Tibial artery (tissue), 4 donors: ENCODE data around the gene CEBPE.

Source experiments
- DNase-seq, 2 donors: peaks; one replicate each; pipeline ENCODE4 v3.0.0-alpha.2; 2019
- H3K27ac ChIP-seq, 2 donors: fragments of 200-600 bp; sonication (generic) in 1 of 2; 1 replicate in 1 of 2; 2 replicates in 1 of 2; pipeline ENCODE4 v1.5.1; 2018 to 2019; ENCODE audit warnings: mild to moderate bottlenecking in 1 of 2
- H3K27me3 ChIP-seq, 2 donors: fragments of 200-600 bp; sonication (generic) in 1 of 2; one replicate each; pipeline versions ENCODE4 v1.5.1 to v1.6.0; 2016 to 2019
- H3K36me3 ChIP-seq, 3 donors: fragments of 200-600 bp; sonication (generic) in 2 of 3; one replicate each; pipeline ENCODE4 v1.5.1; 2016 to 2019; ENCODE audit warnings: mild to moderate bottlenecking in 2 of 3
- H3K4me1 ChIP-seq, 4 donors: fragments of 200-600 bp; sonication (generic) in 2 of 4; 1 replicate in 3 of 4; 2 replicates in 1 of 4; pipeline ENCODE4 v1.5.1; 2016 to 2019
- H3K4me3 ChIP-seq, 2 donors: fragments of 200-600 bp; sonication (generic) in 1 of 2; 1 replicate in 1 of 2; 2 replicates in 1 of 2; pipeline ENCODE4 v1.5.1; 2018 to 2019; ENCODE audit warnings: mild to moderate bottlenecking in 2 of 2
- H3K9me3 ChIP-seq, 3 donors: fragments of 200-600 bp; sonication (generic) in 1 of 3; one replicate each; pipeline ENCODE4 v1.5.1; 2016 to 2019
- CTCF ChIP-seq, 2 experiments: fragments of 200-600 bp in 1 of 2; fragments of 450-650 bp in 1 of 2; IDR thresholded peaks; one replicate each; pipeline ENCODE4 v1.5.1; 2017 to 2019; ENCODE audit warnings: antibody characterized with exemption in 2 of 2, mild to moderate bottlenecking in 1 of 2, moderate library complexity in 1 of 2
- intact Hi-C: fragments of 100-400 bp; cut with DNase I; formaldehyde crosslinking; loops from one replicate; pipeline ENCODE4 v1.15.0; 2023; ENCODE audit warnings: low total_unique reads

CEBPE gene

GRCh38 chr14:23137813-23138535, 18.9 kb upstream of the CEBPE start:
- no peak for TF ChIP-seq CTCF (IDR thresholded peaks at IDR 0.05)
- H3K9me3 ChIP-seq: no peaks in the 10 kb centered on the region
- intact Hi-C loops: no loop called here
- no peaks in the 10 kb centered on the region for H3K27me3 ChIP-seq
- DNase-seq: no peak
- peaks cover 0 to 15% (median 14%) of the 10 kb centered on the region in 4 donors for H3K4me1 ChIP-seq
- peaks cover 52 to 77% (median 67%) of the 10 kb centered on the region in 3 donors for H3K36me3 ChIP-seq
- no peak overlapping the region for H3K4me3 ChIP-seq
- no peak overlapping the region for H3K27ac ChIP-seq

GRCh38 chr14:23137192-23137812, 18.2 kb upstream of the CEBPE start:
- no peak overlapping the region for H3K27ac ChIP-seq

GRCh38 chr14:23136566-23137133, 17.6 kb upstream of the CEBPE start:
- H3K27ac ChIP-seq: no peak overlapping the region
- peaks cover 0 to 2% (median 2%) of the 10 kb centered on the region in 4 donors for H3K4me1 ChIP-seq
- no peaks in the 10 kb centered on the region for H3K9me3 ChIP-seq
- DNase-seq: no peak
- TF ChIP-seq CTCF (IDR thresholded peaks at IDR 0.05): no peak
- H3K27me3 ChIP-seq: no peaks in the 10 kb centered on the region
- no peak overlapping the region for H3K4me3 ChIP-seq
- H3K36me3 ChIP-seq: peaks cover 66 to 82% (median 80%) of the 10 kb centered on the region in 3 donors
- intact Hi-C loops: no loop called here

More at GRCh38 chr14:23137192-23137812, 18.2 kb upstream of the CEBPE start:
- no peak for DNase-seq
- Histone ChIP-seq H3K9me3 (no peaks in the 10 kb centered on the region), H3K4me1 (peaks cover 0 to 9% (median 7%) of the 10 kb centered on the region in 4 donors), H3K4me3 (no peak overlapping the region), H3K27me3 (no peaks in the 10 kb centered on the region), H3K36me3 (peaks cover 59 to 77% (median 74%) of the 10 kb centered on the region in 3 donors)
- intact Hi-C loops: no loop called here
- no peak for TF ChIP-seq CTCF (IDR thresholded peaks at IDR 0.05)

- intact Hi-C loops: no loop called here
- Histone ChIP-seq H3K36me3 (peaks cover 74 to 88% (median 83%) of the 10 kb centered on the region in 3 donors), H3K4me1 (peaks cover 0 to 6% (median 0%) of the 10 kb centered on the region in 4 donors), H3K27ac (no peak overlapping the region), H3K4me3 (no peak overlapping the region), H3K27me3 (no peaks in the 10 kb centered on the region), H3K9me3 (no peaks in the 10 kb centered on the region)
- no peak for DNase-seq
- no peak for TF ChIP-seq CTCF (IDR thresholded peaks at IDR 0.05)
Measured at GRCh38 chr14:23132970-23133369, 13.9 kb upstream of the CEBPE start.

- intact Hi-C loops: no loop called here
- TF ChIP-seq CTCF (IDR thresholded peaks at IDR 0.05): no peak
- no peaks in the 10 kb centered on the region for H3K27me3 ChIP-seq
- no peak overlapping the region for H3K27ac ChIP-seq
- peaks cover 73 to 88% (median 83%) of the 10 kb centered on the region in 3 donors for H3K36me3 ChIP-seq
- H3K4me1 ChIP-seq: peaks cover 0 to 6% (median 3%) of the 10 kb centered on the region in 4 donors
- no peaks in the 10 kb centered on the region for H3K9me3 ChIP-seq
- no peak overlapping the region for H3K4me3 ChIP-seq
- no peak for DNase-seq
Measured at GRCh38 chr14:23131482-23131881, 12.4 kb upstream of the CEBPE start.
